GM21723 (cell line): ENCODE results near the gene HMHB1.

Experiments
- ATAC-seq: cut with Tn5 transposase; IDR thresholded peaks from one replicate; pipeline ENCODE4 v1.9.1; 2021; ENCODE audit warnings: mild to moderate bottlenecking, moderate library complexity; ENCODE audit not compliant: unreplicated experiment

The HMHB1 gene

GRCh38 chr5:143865426-143866025 is 53.6 kb downstream of the HMHB1 start:
- ATAC-seq = no peak
